Gastrocnemius medialis (tissue), 4 donors: ENCODE data around the gene GALNT6. TPM values are rescaled to one million over a fixed set of nuclear protein-coding genes. Genes with fewer than 3 reads are reported as not detected.

Source experiments
- ATAC-seq, 2 donors: fragments of 150-250 bp; one replicate each; pipeline ENCODE4 v1.9.1; 2016
- DNase-seq, 2 donors: peaks; one replicate each; pipeline ENCODE4 v3.0.0-alpha.2; 2019
- H3K27ac ChIP-seq, 4 donors: fragments of 200-600 bp; sonication (generic); 1 replicate in 1 of 4; 2 replicates in 3 of 4; pipeline ENCODE4 v1.5.1; 2016 to 2018; ENCODE audit warnings: mild to moderate bottlenecking in 2 of 4, moderate library complexity in 1 of 4
- H3K27me3 ChIP-seq, 3 donors: fragments of 200-600 bp; sonication (generic) in 2 of 3; 1 replicate in 1 of 3; 2 replicates in 2 of 3; pipeline versions ENCODE4 v1.5.1 to v1.6.0; 2016 to 2019; ENCODE audit warnings: mild to moderate bottlenecking in 1 of 3, moderate library complexity in 1 of 3
- H3K36me3 ChIP-seq, 2 donors: fragments of 200-600 bp; sonication (generic) in 1 of 2; one replicate each; pipeline ENCODE4 v1.5.1; 2017 to 2018
- H3K4me1 ChIP-seq, 2 donors: fragments of 200-600 bp; sonication (generic) in 1 of 2; one replicate each; pipeline ENCODE4 v1.5.1; 2016 to 2017; ENCODE audit warnings: mild to moderate bottlenecking in 2 of 2
- H3K4me3 ChIP-seq, 4 donors: fragments of 200-600 bp; sonication (generic) in 3 of 4; 1 replicate in 1 of 4; 2 replicates in 3 of 4; pipeline ENCODE4 v1.5.1; 2016 to 2019; ENCODE audit warnings: mild to moderate bottlenecking in 2 of 4
- H3K9me3 ChIP-seq, 3 donors: fragments of 200-600 bp; sonication (generic) in 2 of 3; 1 replicate in 1 of 3; 2 replicates in 2 of 3; pipeline ENCODE4 v1.5.1; 2016 to 2019
- CTCF ChIP-seq, 5 experiments: fragments of 450-650 bp in 3 of 5; fragments of 200-600 bp in 2 of 5; sonication (generic) in 2 of 5; IDR thresholded peaks in 4 of 5; conservative IDR thresholded peaks in 1 of 5; 1 replicate in 4 of 5; 2 replicates in 1 of 5; pipeline ENCODE4 v1.5.1; 2016 to 2019; ENCODE audit warnings: antibody characterized with exemption in 5 of 5, mild to moderate bottlenecking in 3 of 5, moderate library complexity in 3 of 5
- POLR2A ChIP-seq, 2 donors: fragments of 450-650 bp; IDR thresholded peaks; one replicate each; pipeline ENCODE4 v1.6.1; 2017; ENCODE audit warnings: antibody characterized with exemption in 2 of 2, mild to moderate bottlenecking in 2 of 2, moderate library complexity in 2 of 2
- in situ Hi-C, 4 donors: fragments of 200-750 bp; cut with MboI; loops; one replicate each; pipeline versions ENCODE4 v1.15.0 to v1.8.0; 2017; ENCODE audit warnings: low sequenced_read_pairs in 4 of 4
- intact Hi-C: fragments of 100-400 bp; cut with DNase I; formaldehyde crosslinking; loops from one replicate; pipeline ENCODE4 v1.15.1; 2023; ENCODE audit warnings: low total_unique reads
- total RNA-seq, 4 donors: library from RNA; depleted of rRNA; stranded (reverse); fragments of >200 nt; gene quantifications; one replicate each; pipeline versions ENCODE4 v1.1.0 to v1.2.3, GENCODE V29; 2016

Gene GALNT6
- total RNA-seq, 4 donors from 2014 or later, result 0.24 to 0.51 (median 0.37) TPM

GRCh38 chr12:51358496-51358895 lies 32.7 kb downstream of the GALNT6 start:
- TF ChIP-seq POLR2A (IDR thresholded peaks at IDR 0.05), result no peak
- TF ChIP-seq CTCF (IDR thresholded peaks at IDR 0.05 in 4 of 5, conservative IDR thresholded peaks at IDR 0.05 in 1 of 5), result no peak
- intact Hi-C loops (no loop called here), in situ Hi-C loops (no loop called here)
- Histone ChIP-seq H3K36me3 (no peaks in the 10 kb centered on the region), H3K9me3 (no peaks in the 10 kb centered on the region), H3K4me3 (no peak overlapping the region), H3K27me3 (no peaks in the 10 kb centered on the region), H3K4me1 (no peaks in the 10 kb centered on the region), H3K27ac (no peak overlapping the region)
- ATAC-seq (no peak), DNase-seq (no peak)

- H3K4me3 ChIP-seq, result no peak overlapping the region
- DNase-seq (no peak), ATAC-seq (no peak)
- H3K27me3 ChIP-seq, result no peaks in the 10 kb centered on the region
- H3K36me3 ChIP-seq, result no peaks in the 10 kb centered on the region
- TF ChIP-seq POLR2A (IDR thresholded peaks at IDR 0.05) (no peak), CTCF (IDR thresholded peaks at IDR 0.05 in 4 of 5, conservative IDR thresholded peaks at IDR 0.05 in 1 of 5) (no peak)
- no peaks in the 10 kb centered on the region for H3K9me3 ChIP-seq
- intact Hi-C loops, result no loop called here
- in situ Hi-C loops, result no loop called here
- no peaks in the 10 kb centered on the region for H3K4me1 ChIP-seq
- no peak overlapping the region for H3K27ac ChIP-seq
Observed at GRCh38 chr12:51357374-51358047, 33.7 kb downstream of the GALNT6 start.

GRCh38 chr12:51351913-51352532 lies 39.2 kb downstream of the GALNT6 start:
- H3K27ac ChIP-seq, result no peak overlapping the region
- ATAC-seq, result peak; percentile 50 to 74
- no peak overlapping the region for H3K4me3 ChIP-seq
- H3K27me3 ChIP-seq, result no peaks in the 10 kb centered on the region
- no peak for DNase-seq
- H3K9me3 ChIP-seq, result no peaks in the 10 kb centered on the region
- TF ChIP-seq CTCF (IDR thresholded peaks at IDR 0.05 in 4 of 5, conservative IDR thresholded peaks at IDR 0.05 in 1 of 5) (peak; percentile 15 to 58 (median 45)), POLR2A (IDR thresholded peaks at IDR 0.05) (no peak)
- no peaks in the 10 kb centered on the region for H3K36me3 ChIP-seq
- in situ Hi-C loops, result no loop called here
- no peaks in the 10 kb centered on the region for H3K4me1 ChIP-seq
- intact Hi-C loops, result no loop called here

- no peaks in the 10 kb centered on the region for H3K9me3 ChIP-seq
- in situ Hi-C loops, result loop anchor here (10.0 to 25.0 kb wide), 4 partner anchors 84 to 537 kb away; partner anchors contain the start of genes LETMD1 (in 2 of the 4) and TMPRSS12 (in 1 of the 4)
- H3K27me3 ChIP-seq, result no peaks in the 10 kb centered on the region
- intact Hi-C loops, result no loop called here
- TF ChIP-seq CTCF (IDR thresholded peaks at IDR 0.05 in 4 of 5, conservative IDR thresholded peaks at IDR 0.05 in 1 of 5) (no peak), POLR2A (IDR thresholded peaks at IDR 0.05) (no peak)
- no peaks in the 10 kb centered on the region for H3K36me3 ChIP-seq
- ATAC-seq (no peak), DNase-seq (no peak)
- H3K4me1 ChIP-seq, result no peaks in the 10 kb centered on the region
- H3K4me3 ChIP-seq, result no peak overlapping the region
- H3K27ac ChIP-seq, result no peak overlapping the region
Observed at GRCh38 chr12:51349026-51349425, 42.2 kb downstream of the GALNT6 start.
